K562 (cell line): Measurements from ENCODE around the gene CD300A. TPM values are rescaled to one million over a fixed set of nuclear protein-coding genes. Genes with fewer than 3 reads are reported as not detected.

Experiments used
- ARNT ChIP-seq, 2 experiments: fragments of 450-650 bp; IDR thresholded peaks; 2 replicates each; pipeline ENCODE4 v1.6.1; 2016; ENCODE audit warnings: mild to moderate bottlenecking in 1 of 2
- ESRRB ChIP-seq: fragments of 250-450 bp; sonication (Bioruptor Pico); IDR thresholded peaks from 2 replicates; pipeline ENCODE4 v1.5.0; 2020; ENCODE audit warnings: mild to moderate bottlenecking, moderate library complexity, borderline replicate concordance
- ETV5 ChIP-seq: sonication (generic); formaldehyde crosslinking; IDR thresholded peaks from 2 replicates; pipeline ENCODE4 v1.4.0; 2020; ENCODE audit warnings: low read depth, mild to moderate bottlenecking, missing genetic modification reagents
- GABPB1 ChIP-seq: sonication (generic); formaldehyde crosslinking; IDR thresholded peaks from 2 replicates; pipeline ENCODE4 v1.8.0; 2022; ENCODE audit warnings: mild to moderate bottlenecking, missing genetic modification reagents
- GATA2 ChIP-seq: sonication (generic); formaldehyde crosslinking; IDR thresholded peaks from 2 replicates; pipeline ENCODE4 v1.4.0; 2020; ENCODE audit warnings: mild to moderate bottlenecking, missing genetic modification reagents
- HDAC8 ChIP-seq: fragments of 450-650 bp; IDR thresholded peaks from 2 replicates; pipeline ENCODE4 v1.6.1; 2016; ENCODE audit warnings: mild to moderate bottlenecking, missing genetic modification characterization, moderate library complexity, missing compliant biosample characterization
- ILF3 ChIP-seq: fragments of 450-650 bp; IDR thresholded peaks from 2 replicates; pipeline ENCODE4 v1.6.1; 2018; ENCODE audit warnings: antibody characterized with exemption, mild to moderate bottlenecking, moderate library complexity, borderline replicate concordance
- MCM7 ChIP-seq, 2 experiments: fragments of 450-650 bp; IDR thresholded peaks; 2 replicates each; pipeline ENCODE4 v1.6.1; 2016 to 2018
- NFRKB ChIP-seq: fragments of 450-650 bp; IDR thresholded peaks from 2 replicates; pipeline ENCODE4 v1.6.1; 2016; ENCODE audit warnings: low read depth
- POLR2H ChIP-seq: IDR thresholded peaks from 2 replicates; pipeline ENCODE4 v1.6.1; 2016; ENCODE audit warnings: missing genetic modification characterization, low read depth, mild to moderate bottlenecking, control low read depth, missing compliant biosample characterization, moderate library complexity
- SAP30 ChIP-seq: fragments of 200-600 bp; sonication (generic); IDR thresholded peaks from 2 replicates; pipeline ENCODE4 v1.6.1; 2012; ENCODE audit warnings: borderline replicate concordance, low read depth, mild to moderate bottlenecking, moderate library complexity, low read length, control low read depth, inconsistent platforms; ENCODE audit not compliant: insufficient read depth, poor library complexity, severe bottlenecking
- SNRNP70 ChIP-seq: fragments of 200-400 bp; formaldehyde crosslinking; optimal IDR thresholded peaks from 2 replicates; pipeline ENCODE3; 2017; ENCODE audit warnings: low read depth, low read length
- TAF15 ChIP-seq: fragments of 200-400 bp; formaldehyde crosslinking; IDR thresholded peaks from 2 replicates; pipeline ENCODE4 v1.6.1; 2017; ENCODE audit warnings: mild to moderate bottlenecking, low read depth, low read length, moderate library complexity
- ZNF561 ChIP-seq: fragments of 450-650 bp; formaldehyde crosslinking; conservative IDR thresholded peaks from 2 replicates; pipeline ENCODE4 v1.4.0; 2020; ENCODE audit warnings: mild to moderate bottlenecking, moderate library complexity
- polyA plus RNA-seq, 8 experiments: library from polyadenylated mRNA; depleted of rRNA in 4 of 8; stranded (reverse) in 5 of 8; unstranded in 3 of 8; fragments of >200 nt; fragmentation: Nextera tagmentation in 2 of 8; fragmentation: Illumina TruSeq in 1 of 8; extraction: Ambion mirVana in 2 of 8; extraction: Trizol in 1 of 8; gene quantifications; 2 replicates each; pipeline versions ENCODE4 v1.2.1 to v1.2.3, GENCODE V29; 2011 to 2014; ENCODE audit warnings: inconsistent platforms in 1 of 8, missing spikeins in 1 of 8
- total RNA-seq, 7 experiments: library from RNA; depleted of rRNA in 6 of 7; stranded (reverse); fragments of >200 nt in 6 of 7; fragmentation: Illumina TruSeq in 2 of 7; extraction: Trizol in 2 of 7; gene quantifications; 2 replicates each; pipeline versions ENCODE4 v1.2.1 to v1.2.3, GENCODE V29; 2011 to 2021; ENCODE audit warnings: low replicate concordance in 1 of 7
- TF ChIP-seq, protein P1 (sequence below): fragments of 200-800 bp; sonication (Bioruptor generic); IDR thresholded peaks from 2 replicates; pipeline ENCODE4 v1.6.1; 2017; ENCODE audit warnings: missing genetic modification characterization, missing compliant biosample characterization
- TF ChIP-seq, protein P2 (sequence below): sonication (generic); formaldehyde crosslinking; IDR thresholded peaks from 2 replicates; pipeline ENCODE4 v1.8.0; 2022; ENCODE audit warnings: missing genetic modification reagents, mild to moderate bottlenecking, moderate library complexity, borderline replicate concordance
- TF ChIP-seq, protein P3 (sequence below): IDR thresholded peaks from 3 replicates; pipeline ENCODE4 v1.6.1; 2011; ENCODE audit warnings: borderline replicate concordance, mild to moderate bottlenecking, moderate library complexity; ENCODE audit not compliant: insufficient read length; ENCODE audit errors: extremely low read depth
- TF ChIP-seq, protein P4 (sequence below): fragments of 450-650 bp; IDR thresholded peaks from one replicate; pipeline ENCODE4 v1.6.1; 2018; ENCODE audit warnings: mild to moderate bottlenecking, moderate library complexity; ENCODE audit not compliant: partially characterized antibody

Gene CD300A
- total and polyA plus RNA-seq, 9 of the 15 experiments (the other 6 are each of a cell fraction or from before 2014, with no cell fraction given): 0.21 to 1.7 (median 0.41) TPM; not detected in 1

DNA sequence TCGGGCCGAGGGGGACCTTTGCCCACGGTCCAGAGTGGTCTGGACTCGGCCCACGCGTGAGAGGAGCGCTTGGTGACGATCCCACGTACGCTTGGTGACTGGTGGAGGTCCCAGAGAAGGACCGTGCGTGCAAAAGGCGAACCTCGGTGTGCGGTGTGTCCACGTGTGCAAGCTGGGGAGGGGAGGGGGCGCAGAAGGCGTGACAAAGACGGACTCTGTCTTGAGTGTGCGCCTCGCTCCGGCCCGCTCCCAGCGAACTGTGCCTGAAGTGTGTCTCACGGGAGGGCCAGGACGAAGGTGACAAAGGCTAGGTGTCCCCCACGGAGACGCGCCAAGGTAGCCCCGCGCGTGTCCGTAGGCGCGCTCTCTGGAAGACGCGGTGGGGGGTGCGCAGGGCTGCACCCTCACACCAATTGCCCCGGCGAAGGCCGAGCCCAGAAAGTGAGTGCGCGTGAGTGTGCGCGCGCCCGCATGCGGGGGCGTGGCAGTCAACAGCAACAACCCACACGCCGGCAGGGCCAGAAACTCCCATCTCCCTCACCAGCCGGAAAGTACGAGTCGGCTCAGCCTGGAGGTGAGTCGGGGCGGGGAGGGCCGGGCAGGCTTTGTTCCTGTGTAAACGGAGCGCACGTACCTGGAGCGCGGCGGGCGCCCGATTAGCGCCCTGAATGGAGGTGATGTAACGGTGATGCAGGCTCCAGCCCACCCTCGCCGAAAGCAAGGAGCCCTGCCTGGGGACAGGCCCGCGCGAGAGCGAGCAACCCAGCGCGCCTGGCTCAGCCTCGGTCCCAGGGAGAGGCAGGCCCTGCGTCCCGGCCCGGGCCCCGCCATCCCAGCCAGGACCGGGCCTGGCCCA is 34.6 kb upstream of the CD300A start, which contains the start of gene GPRC5C (continued):
- TF ChIP-seq TAF15 (no peak), GATA2 (CRISPR knock-in tag) (no peak), MCM7 (IDR thresholded peaks at IDR 0.05) (no peak), ILF3 (no peak), SNRNP70 (no peak), ARNT (IDR thresholded peaks at IDR 0.05) (no peak), NFRKB (no peak), ESRRB (CRISPR knock-in tag) (no peak), HDAC8 (no peak), POLR2H (tag) (no peak), GABPB1 (CRISPR knock-in tag) (peak; percentile 39; the same call in 1 of the 2 replicates), ETV5 (CRISPR knock-in tag) (no peak; the same call in 1 of the 2 replicates), SAP30 (peak; percentile 67), ZNF561 (CRISPR knock-in tag) (no peak)
- TF ChIP-seq, protein P1, sequence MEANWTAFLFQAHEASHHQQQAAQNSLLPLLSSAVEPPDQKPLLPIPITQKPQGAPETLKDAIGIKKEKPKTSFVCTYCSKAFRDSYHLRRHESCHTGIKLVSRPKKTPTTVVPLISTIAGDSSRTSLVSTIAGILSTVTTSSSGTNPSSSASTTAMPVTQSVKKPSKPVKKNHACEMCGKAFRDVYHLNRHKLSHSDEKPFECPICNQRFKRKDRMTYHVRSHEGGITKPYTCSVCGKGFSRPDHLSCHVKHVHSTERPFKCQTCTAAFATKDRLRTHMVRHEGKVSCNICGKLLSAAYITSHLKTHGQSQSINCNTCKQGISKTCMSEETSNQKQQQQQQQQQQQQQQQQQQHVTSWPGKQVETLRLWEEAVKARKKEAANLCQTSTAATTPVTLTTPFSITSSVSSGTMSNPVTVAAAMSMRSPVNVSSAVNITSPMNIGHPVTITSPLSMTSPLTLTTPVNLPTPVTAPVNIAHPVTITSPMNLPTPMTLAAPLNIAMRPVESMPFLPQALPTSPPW (CRISPR knock-in tag): peak; percentile 31; the same call in 1 of the 2 replicates
- TF ChIP-seq, protein P2, sequence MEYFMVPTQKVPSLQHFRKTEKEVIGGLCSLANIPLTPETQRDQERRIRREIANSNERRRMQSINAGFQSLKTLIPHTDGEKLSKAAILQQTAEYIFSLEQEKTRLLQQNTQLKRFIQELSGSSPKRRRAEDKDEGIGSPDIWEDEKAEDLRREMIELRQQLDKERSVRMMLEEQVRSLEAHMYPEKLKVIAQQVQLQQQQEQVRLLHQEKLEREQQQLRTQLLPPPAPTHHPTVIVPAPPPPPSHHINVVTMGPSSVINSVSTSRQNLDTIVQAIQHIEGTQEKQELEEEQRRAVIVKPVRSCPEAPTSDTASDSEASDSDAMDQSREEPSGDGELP (CRISPR knock-in tag): peak; percentile 47; the same call in 1 of the 2 replicates
- TF ChIP-seq, protein P3, sequence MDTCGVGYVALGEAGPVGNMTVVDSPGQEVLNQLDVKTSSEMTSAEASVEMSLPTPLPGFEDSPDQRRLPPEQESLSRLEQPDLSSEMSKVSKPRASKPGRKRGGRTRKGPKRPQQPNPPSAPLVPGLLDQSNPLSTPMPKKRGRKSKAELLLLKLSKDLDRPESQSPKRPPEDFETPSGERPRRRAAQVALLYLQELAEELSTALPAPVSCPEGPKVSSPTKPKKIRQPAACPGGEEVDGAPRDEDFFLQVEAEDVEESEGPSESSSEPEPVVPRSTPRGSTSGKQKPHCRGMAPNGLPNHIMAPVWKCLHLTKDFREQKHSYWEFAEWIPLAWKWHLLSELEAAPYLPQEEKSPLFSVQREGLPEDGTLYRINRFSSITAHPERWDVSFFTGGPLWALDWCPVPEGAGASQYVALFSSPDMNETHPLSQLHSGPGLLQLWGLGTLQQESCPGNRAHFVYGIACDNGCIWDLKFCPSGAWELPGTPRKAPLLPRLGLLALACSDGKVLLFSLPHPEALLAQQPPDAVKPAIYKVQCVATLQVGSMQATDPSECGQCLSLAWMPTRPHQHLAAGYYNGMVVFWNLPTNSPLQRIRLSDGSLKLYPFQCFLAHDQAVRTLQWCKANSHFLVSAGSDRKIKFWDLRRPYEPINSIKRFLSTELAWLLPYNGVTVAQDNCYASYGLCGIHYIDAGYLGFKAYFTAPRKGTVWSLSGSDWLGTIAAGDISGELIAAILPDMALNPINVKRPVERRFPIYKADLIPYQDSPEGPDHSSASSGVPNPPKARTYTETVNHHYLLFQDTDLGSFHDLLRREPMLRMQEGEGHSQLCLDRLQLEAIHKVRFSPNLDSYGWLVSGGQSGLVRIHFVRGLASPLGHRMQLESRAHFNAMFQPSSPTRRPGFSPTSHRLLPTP: no peak
- TF ChIP-seq, protein P4, sequence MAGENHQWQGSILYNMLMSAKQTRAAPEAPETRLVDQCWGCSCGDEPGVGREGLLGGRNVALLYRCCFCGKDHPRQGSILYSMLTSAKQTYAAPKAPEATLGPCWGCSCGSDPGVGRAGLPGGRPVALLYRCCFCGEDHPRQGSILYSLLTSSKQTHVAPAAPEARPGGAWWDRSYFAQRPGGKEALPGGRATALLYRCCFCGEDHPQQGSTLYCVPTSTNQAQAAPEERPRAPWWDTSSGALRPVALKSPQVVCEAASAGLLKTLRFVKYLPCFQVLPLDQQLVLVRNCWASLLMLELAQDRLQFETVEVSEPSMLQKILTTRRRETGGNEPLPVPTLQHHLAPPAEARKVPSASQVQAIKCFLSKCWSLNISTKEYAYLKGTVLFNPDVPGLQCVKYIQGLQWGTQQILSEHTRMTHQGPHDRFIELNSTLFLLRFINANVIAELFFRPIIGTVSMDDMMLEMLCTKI: no peak
